GM21737 (cell line): ENCODE results near the gene MYO16.
"Not testable (repeated sequence)": the region's sequence is repeated elsewhere in the genome, so short reads cannot be mapped to it uniquely, and the experiment has no call there.

Experiments
- ATAC-seq: cut with Tn5 transposase; IDR thresholded peaks from one replicate; pipeline ENCODE4 v1.9.1; 2021; ENCODE audit warnings: mild to moderate bottlenecking, moderate library complexity; ENCODE audit not compliant: unreplicated experiment

MYO16 gene

DNA sequence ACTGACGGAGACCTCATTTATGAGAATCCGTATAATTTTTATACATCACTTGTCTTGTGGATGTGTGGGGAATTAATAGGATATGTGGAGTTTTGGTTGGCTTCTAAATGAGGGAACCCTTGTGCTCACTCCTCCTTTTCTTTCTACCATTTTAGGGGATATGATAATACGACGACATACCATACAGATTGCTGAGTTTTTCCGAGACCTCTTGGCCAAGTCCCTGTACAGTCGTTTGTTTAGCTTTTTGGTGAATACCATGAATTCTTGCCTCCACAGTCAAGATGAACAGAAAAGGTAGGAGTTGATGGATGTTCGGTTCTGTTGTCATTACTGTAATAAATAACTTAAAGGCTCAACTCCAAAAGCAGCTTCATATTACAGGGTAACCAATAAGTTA is 335.2 kb downstream of the MYO16 start:
- no peak for ATAC-seq

- ATAC-seq: no peak
Observed at GRCh38 chr13:108967371-108967770, 338.0 kb downstream of the MYO16 start.

GRCh38 chr13:108968566-108968965 is 339.2 kb downstream of the MYO16 start:
- no peak for ATAC-seq

DNA sequence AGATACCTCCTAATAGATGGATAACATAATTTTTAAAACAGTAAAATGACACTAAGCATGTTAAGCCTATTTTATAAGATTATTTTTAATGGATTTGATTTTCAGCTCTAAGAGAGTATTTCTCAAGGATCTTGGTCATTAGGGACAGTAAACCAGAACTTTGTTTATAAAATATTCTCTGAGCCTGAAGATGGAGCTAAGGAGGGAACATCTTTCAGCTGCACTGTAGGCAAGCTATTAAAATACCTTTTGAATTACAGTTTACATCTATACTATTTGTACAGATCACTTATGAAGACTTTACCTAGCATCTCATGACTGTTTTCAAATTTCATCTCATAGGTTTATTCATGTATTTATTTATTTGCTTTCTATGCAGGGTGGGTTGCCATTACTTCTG is 345.3 kb downstream of the MYO16 start:
- ATAC-seq: no peak

GRCh38 chr13:108980237-108980636 is 350.8 kb downstream of the MYO16 start:
- no peak for ATAC-seq

GRCh38 chr13:108981407-108981806 is 352.0 kb downstream of the MYO16 start:
- no peak for ATAC-seq

GRCh38 chr13:108983273-108983672 is 353.9 kb downstream of the MYO16 start:
- ATAC-seq: no peak

GRCh38 chr13:108984251-108984920 is 355.0 kb downstream of the MYO16 start:
- no peak for ATAC-seq

GRCh38 chr13:108985166-108985565 is 355.8 kb downstream of the MYO16 start:
- ATAC-seq: no peak

GRCh38 chr13:108987517-108987916 is 358.1 kb downstream of the MYO16 start:
- ATAC-seq: no peak

- no peak for ATAC-seq
Observed at GRCh38 chr13:108987944-108988343, 358.5 kb downstream of the MYO16 start.

DNA sequence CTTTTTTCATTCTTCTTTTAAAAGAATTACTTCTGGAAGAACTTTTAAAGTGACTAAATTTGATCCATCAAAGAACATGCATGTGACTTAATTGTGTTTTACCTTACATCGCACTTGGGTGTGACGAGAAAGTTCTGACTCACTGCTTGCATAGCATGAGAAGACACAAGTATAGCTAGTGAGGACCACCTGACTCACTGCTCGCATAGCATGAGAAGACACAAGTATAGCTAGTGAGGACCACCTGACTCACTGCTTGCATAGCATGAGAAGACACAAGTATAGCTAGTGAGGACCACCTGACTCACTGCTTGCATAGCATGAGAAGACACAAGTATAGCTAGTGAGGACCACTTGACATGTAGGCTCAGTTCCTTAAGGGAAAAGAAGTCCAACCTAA is 362.0 kb downstream of the MYO16 start:
- not testable (repeated sequence) for ATAC-seq

DNA sequence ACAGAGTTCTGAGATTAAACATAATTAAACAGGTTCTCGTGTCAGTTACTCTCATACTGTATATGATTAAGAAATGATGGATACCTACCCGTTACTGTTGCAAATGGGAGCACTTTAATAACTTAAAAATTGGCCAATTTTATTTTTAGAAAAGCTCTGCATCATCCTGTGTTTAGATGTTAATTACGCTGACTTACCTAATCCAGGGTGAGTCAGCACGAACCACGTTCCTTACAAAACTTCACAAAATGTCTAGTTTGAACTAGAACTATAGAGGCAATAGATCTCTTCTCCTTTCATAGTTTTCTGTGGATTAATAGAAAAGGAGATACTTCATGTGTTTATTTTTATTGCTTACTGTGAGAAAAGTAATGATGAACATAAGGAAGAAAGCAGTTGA is 363.9 kb downstream of the MYO16 start:
- ATAC-seq: no peak

- ATAC-seq: no peak
Observed at GRCh38 chr13:108996430-108996829, 367.0 kb downstream of the MYO16 start.

GRCh38 chr13:109000207-109000606 is 370.8 kb downstream of the MYO16 start:
- no peak for ATAC-seq

DNA sequence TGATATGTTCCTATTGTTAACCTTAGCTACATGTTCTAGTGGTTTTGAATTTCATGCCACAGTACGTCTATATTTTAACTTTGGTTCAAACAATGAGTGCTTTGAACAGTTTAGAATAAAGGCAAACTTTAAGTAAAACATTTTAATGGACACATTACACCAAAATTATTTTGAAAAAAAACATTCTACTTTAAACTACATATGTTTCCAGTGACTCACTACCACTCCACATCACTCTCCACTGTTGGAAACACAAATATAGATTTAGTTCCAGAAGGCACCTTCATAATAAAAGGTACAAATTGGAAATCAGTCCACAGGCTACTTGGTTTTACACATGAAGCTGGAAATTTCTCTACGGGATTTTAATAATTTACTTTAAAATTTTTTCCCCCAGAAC is 373.5 kb downstream of the MYO16 start:
- no peak for ATAC-seq

DNA sequence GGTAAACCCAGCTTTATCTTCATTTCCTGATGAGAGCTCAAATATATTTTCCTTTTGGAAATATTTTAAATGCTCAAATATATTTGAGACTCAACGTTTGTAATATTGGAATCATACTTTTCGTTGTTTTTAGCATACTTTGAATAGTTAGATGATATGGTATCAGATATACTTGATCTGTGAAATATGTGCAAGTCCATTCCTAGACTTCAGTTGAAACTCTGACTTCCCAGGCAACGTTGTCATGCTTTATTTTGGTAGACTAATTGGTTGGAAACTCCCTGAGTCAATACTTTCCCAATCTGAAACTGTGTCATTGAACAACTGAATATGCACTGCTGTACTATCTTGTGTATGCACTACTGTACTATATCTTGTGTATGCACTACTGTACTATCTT is 378.5 kb downstream of the MYO16 start:
- no peak for ATAC-seq

- no peak for ATAC-seq
Observed at GRCh38 chr13:109009756-109010155, 380.3 kb downstream of the MYO16 start.

GRCh38 chr13:109010912-109011311 is 381.5 kb downstream of the MYO16 start:
- no peak for ATAC-seq

- no peak for ATAC-seq
Observed at GRCh38 chr13:109012115-109012514, 382.7 kb downstream of the MYO16 start.

GRCh38 chr13:109021558-109021957 is 392.1 kb downstream of the MYO16 start:
- ATAC-seq: no peak

DNA sequence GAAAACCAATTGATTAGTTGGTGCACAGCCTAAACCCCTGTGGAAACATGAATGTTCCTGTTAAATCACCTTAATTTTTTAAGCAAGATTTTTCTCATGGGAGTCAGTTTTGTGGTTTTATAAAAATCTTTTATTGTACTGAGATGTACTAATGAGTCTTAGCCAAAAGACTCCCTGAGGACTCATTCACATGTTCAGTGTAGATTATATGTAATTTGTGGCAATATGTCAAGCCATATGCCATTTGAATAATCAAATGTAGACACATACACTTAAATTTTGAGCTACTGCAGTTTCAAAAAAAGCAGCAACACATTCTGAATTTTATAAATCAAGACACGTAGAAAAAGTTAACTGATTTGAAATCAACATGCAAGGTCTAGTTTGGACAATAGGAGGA is 395.2 kb downstream of the MYO16 start:
- ATAC-seq: no peak

- no peak for ATAC-seq
Observed at GRCh38 chr13:109026266-109026665, 396.9 kb downstream of the MYO16 start.
